Measurements from ENCODE around the gene STAT1.
"Not testable (repeated sequence)": the region's sequence is repeated elsewhere in the genome, so short reads cannot be mapped to it uniquely, and the experiment has no call there.

STAT1 gene

DNA sequence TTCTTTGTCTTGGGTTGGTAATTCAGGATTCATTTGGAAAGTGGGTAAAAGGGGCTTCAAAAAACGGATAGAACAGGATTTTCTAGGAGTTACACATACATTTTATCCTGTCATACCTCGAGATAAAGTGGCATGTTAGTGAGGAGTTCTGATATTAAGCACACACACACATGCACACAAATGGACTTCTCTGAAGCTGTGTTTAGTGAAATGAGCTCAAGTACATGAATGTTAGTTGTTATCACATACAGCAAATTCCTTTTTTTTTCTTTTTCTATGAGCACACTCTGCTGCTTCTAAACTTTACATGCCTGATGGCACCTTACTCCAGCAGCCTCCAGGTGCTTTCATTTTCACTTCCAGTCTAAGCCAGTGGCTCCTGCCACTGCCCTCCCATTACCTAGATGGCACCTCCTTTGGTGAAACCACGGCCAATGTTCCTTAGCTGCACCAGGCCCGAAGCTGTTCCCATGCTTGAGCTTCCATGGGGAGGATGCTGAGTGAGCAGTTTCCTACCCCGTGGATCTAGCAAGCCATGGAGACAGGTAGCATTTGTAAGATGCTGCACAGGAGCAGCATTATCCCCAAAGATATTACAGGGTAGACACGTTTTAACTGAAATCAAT, 49.7 kb downstream of the STAT1 start:
- Histone ChIP-seq H3K27me3 (ENCODE audit: insufficient read depth, low read length) (no peaks in the 10 kb centered on the region), H3K27ac (ENCODE audit: low read depth, low read length, poor library complexity, severe bottlenecking) (no peak overlapping the region), H3K4me1 (ENCODE audit: insufficient read depth, low read length, severe bottlenecking) (no peaks in the 10 kb centered on the region), H3K36me3 (ENCODE audit: insufficient read depth, low read length) (peaks cover 43% of the 10 kb centered on the region; the same call in 1 of the 2 replicates), H3K4me2 (ENCODE audit: low read length) (no peak overlapping the region), H4K20me1 (ENCODE audit: insufficient read depth, low read length) (no peaks in the 10 kb centered on the region), H3K9me2 (ENCODE audit: low read depth, low read length) (no peaks in the 10 kb centered on the region), H2AFZ (ENCODE audit: low read length) (no peak overlapping the region), H3K4me3 (ENCODE audit: low read depth, low read length, poor library complexity, severe bottlenecking) (no peak overlapping the region), H3K9me3 (ENCODE audit: low read length) (no peaks in the 10 kb centered on the region), H3K9ac (ENCODE audit: low read length) (no peak overlapping the region), H3F3A (ENCODE audit: insufficient read depth, low read length) (no peaks in the 10 kb centered on the region), H3K79me2 (ENCODE audit: insufficient read depth, low read length) (no peaks in the 10 kb centered on the region)
- TF ChIP-seq, protein P1, sequence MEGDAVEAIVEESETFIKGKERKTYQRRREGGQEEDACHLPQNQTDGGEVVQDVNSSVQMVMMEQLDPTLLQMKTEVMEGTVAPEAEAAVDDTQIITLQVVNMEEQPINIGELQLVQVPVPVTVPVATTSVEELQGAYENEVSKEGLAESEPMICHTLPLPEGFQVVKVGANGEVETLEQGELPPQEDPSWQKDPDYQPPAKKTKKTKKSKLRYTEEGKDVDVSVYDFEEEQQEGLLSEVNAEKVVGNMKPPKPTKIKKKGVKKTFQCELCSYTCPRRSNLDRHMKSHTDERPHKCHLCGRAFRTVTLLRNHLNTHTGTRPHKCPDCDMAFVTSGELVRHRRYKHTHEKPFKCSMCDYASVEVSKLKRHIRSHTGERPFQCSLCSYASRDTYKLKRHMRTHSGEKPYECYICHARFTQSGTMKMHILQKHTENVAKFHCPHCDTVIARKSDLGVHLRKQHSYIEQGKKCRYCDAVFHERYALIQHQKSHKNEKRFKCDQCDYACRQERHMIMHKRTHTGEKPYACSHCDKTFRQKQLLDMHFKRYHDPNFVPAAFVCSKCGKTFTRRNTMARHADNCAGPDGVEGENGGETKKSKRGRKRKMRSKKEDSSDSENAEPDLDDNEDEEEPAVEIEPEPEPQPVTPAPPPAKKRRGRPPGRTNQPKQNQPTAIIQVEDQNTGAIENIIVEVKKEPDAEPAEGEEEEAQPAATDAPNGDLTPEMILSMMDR (IDR thresholded peaks at IDR 0.05; ENCODE audit: low read length), result no peak
- no peak for TF ChIP-seq EZH2 (IDR thresholded peaks at IDR 0.05; ENCODE audit: borderline replicate concordance, low read length)

DNA sequence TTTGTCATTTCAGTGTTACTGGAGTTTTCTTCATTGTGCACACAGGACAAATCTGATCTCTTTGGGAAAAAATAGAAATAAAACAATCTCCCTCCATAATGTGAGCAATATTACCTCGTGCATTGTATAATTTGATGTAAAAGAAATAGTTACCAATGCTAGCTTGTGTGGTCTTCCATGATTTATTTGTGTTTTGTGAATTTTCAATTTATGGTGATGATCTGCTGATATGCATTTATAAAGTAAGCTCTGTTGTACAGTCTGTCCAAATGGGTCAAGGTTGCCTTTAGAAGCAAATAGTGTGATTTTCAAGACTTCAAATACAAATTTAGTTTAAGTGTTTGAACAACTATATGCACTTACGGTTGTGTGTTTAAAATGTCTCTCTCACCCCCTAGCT, 50.9 kb downstream of the STAT1 start:
- Histone ChIP-seq H3K27me3 (ENCODE audit: insufficient read depth, low read length) (no peaks in the 10 kb centered on the region), H3K27ac (ENCODE audit: low read depth, low read length, poor library complexity, severe bottlenecking) (no peak overlapping the region), H3K9me2 (ENCODE audit: low read depth, low read length) (no peaks in the 10 kb centered on the region), H3K36me3 (ENCODE audit: insufficient read depth, low read length) (peaks cover 37% of the 10 kb centered on the region; the same call in 1 of the 2 replicates), H3K4me2 (ENCODE audit: low read length) (no peak overlapping the region), H3K9ac (ENCODE audit: low read length) (no peak overlapping the region), H4K20me1 (ENCODE audit: insufficient read depth, low read length) (no peaks in the 10 kb centered on the region), H3K9me3 (ENCODE audit: low read length) (no peaks in the 10 kb centered on the region), H3K79me2 (ENCODE audit: insufficient read depth, low read length) (no peaks in the 10 kb centered on the region), H3K4me3 (ENCODE audit: low read depth, low read length, poor library complexity, severe bottlenecking) (no peak overlapping the region), H2AFZ (ENCODE audit: low read length) (no peak overlapping the region), H3F3A (ENCODE audit: insufficient read depth, low read length) (no peaks in the 10 kb centered on the region), H3K4me1 (ENCODE audit: insufficient read depth, low read length, severe bottlenecking) (no peaks in the 10 kb centered on the region)
- TF ChIP-seq, protein P1 (IDR thresholded peaks at IDR 0.05; ENCODE audit: low read length), result no peak
- no peak for TF ChIP-seq EZH2 (IDR thresholded peaks at IDR 0.05; ENCODE audit: borderline replicate concordance, low read length)

DNA sequence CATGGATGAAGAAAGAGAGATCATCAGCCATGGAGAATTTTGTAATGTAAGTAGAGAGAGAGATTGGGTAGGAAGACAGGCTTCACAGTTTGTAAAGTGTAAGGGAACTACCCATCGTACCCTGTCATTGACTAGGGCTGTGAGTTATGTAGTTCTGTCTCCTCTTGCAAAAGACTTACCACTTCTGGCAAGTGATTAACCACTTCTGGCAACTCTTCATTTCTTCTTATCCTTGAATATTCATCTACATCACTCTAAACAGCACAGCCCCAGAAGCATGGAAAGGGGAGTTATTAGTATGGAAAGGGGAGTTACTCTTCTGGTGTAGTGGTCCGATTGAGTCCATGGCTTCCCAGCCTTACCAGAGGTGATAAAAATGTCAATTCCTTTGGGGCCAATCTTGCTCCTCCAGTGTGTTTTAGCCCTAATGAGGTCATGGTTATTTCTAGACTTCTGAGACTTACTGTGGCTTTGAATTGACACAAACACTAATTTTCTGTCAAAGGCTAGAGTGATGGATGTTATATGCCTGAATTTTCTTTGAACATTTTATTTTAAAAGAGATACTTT, 52.0 kb downstream of the STAT1 start:
- no peak for TF ChIP-seq EZH2 (IDR thresholded peaks at IDR 0.05; ENCODE audit: borderline replicate concordance, low read length)
- TF ChIP-seq, protein P1 (IDR thresholded peaks at IDR 0.05; ENCODE audit: low read length), result no peak
- Histone ChIP-seq H4K20me1 (ENCODE audit: insufficient read depth, low read length) (no peaks in the 10 kb centered on the region), H3K9me2 (ENCODE audit: low read depth, low read length) (no peaks in the 10 kb centered on the region), H3K79me2 (ENCODE audit: insufficient read depth, low read length) (no peaks in the 10 kb centered on the region), H3K4me1 (ENCODE audit: insufficient read depth, low read length, severe bottlenecking) (no peaks in the 10 kb centered on the region), H2AFZ (ENCODE audit: low read length) (no peak overlapping the region), H3K9me3 (ENCODE audit: low read length) (no peaks in the 10 kb centered on the region), H3F3A (ENCODE audit: insufficient read depth, low read length) (no peaks in the 10 kb centered on the region), H3K4me2 (ENCODE audit: low read length) (no peak overlapping the region), H3K4me3 (ENCODE audit: low read depth, low read length, poor library complexity, severe bottlenecking) (no peak overlapping the region), H3K27ac (ENCODE audit: low read depth, low read length, poor library complexity, severe bottlenecking) (no peak overlapping the region), H3K27me3 (ENCODE audit: insufficient read depth, low read length) (no peaks in the 10 kb centered on the region), H3K9ac (ENCODE audit: low read length) (no peak overlapping the region), H3K36me3 (ENCODE audit: insufficient read depth, low read length) (peaks cover 31% of the 10 kb centered on the region; the same call in 1 of the 2 replicates)

DNA sequence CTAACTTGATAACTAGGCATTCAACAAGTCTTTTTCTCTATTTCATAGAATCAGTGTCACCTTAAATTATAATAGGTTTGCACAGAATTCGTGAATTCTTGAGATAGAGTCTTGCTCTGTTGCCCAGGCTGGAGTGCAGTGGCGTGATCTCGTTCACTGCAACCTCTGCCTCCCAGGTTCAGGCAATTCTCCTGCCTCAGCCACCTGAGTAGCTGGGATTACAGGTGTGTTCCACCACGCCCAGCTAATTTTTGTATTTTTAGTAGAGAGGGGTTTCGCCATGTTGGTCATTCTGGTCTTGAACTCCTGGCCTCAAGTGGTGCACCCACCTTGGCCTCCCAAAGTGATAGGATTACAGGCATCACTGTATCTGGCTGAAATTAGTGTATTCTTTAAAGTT, 52.9 kb downstream of the STAT1 start:
- peaks cover 31% of the 10 kb centered on the region; the same call in 1 of the 2 replicates for H3K36me3 ChIP-seq (ENCODE audit: insufficient read depth, low read length)
- not testable (repeated sequence) for H3F3A ChIP-seq (ENCODE audit: insufficient read depth, low read length); H3K9me3 ChIP-seq (ENCODE audit: low read length); H3K9me2 ChIP-seq (ENCODE audit: low read depth, low read length); H4K20me1 ChIP-seq (ENCODE audit: insufficient read depth, low read length); H2AFZ ChIP-seq (ENCODE audit: low read length); H3K4me3 ChIP-seq (ENCODE audit: low read depth, low read length, poor library complexity, severe bottlenecking); H3K4me1 ChIP-seq (ENCODE audit: insufficient read depth, low read length, severe bottlenecking); H3K9ac ChIP-seq (ENCODE audit: low read length); H3K4me2 ChIP-seq (ENCODE audit: low read length); H3K27me3 ChIP-seq (ENCODE audit: insufficient read depth, low read length); H3K27ac ChIP-seq (ENCODE audit: low read depth, low read length, poor library complexity, severe bottlenecking); H3K79me2 ChIP-seq (ENCODE audit: insufficient read depth, low read length)

All from OCI-LY1 (cell line).